ENCODE results near the gene ADGRG2. TPM values are rescaled to one million over a fixed set of nuclear protein-coding genes. Genes with fewer than 3 reads are reported as not detected.

ADGRG2 gene
- total and polyA plus RNA-seq, 7 donors, result 0.06 to 0.48 (median 0.21) TPM; not detected in 1

- intact Hi-C loops (cut with DNase I), result no loop called here
- no peak for DNase-seq
These were observed 30.5 kb upstream of the ADGRG2 start for GRCh38 chrX:19152762-19153161.

GRCh38 chrX:19137067-19137466, 14.8 kb upstream of the ADGRG2 start:
- intact Hi-C loops (cut with DNase I), result no loop called here
- DNase-seq (no peak), ATAC-seq (no peak)
- WGBS, 3 donors, result 34 to 40% (median 36%) methylated on average over 2 of the region's 2 CpGs
- Histone ChIP-seq H3K4me3 (no peak overlapping the region), H3K27ac (no peak overlapping the region), H3K27me3 (ENCODE audit: insufficient read depth in 3 of 3, low read length in 2 of 3) (peaks cover 0 to 10% (median 0%) of the 10 kb centered on the region in 3 donors), H3K36me3 (ENCODE audit: insufficient read depth in 1 of 2, low read depth in 1 of 2) (no peaks in the 10 kb centered on the region), H3K9me3 (no peaks in the 10 kb centered on the region), H3K4me1 (no peaks in the 10 kb centered on the region)
- TF ChIP-seq CTCF (IDR thresholded peaks at IDR 0.05), result no peak

More at GRCh38 chrX:19152762-19153161, 30.5 kb upstream of the ADGRG2 start:
- Histone ChIP-seq H3K9me3 (no peaks in the 10 kb centered on the region), H3K27me3 (ENCODE audit: insufficient read depth in 3 of 3, low read length in 2 of 3) (no peaks in the 10 kb centered on the region), H3K4me1 (no peaks in the 10 kb centered on the region), H3K27ac (no peak overlapping the region), H3K4me3 (no peak overlapping the region), H3K36me3 (ENCODE audit: insufficient read depth in 1 of 2, low read depth in 1 of 2) (no peaks in the 10 kb centered on the region)
- ATAC-seq, result no peak
- WGBS, 3 donors, result 63 to 79% (median 64%) methylated on average over 2 of the region's 2 CpGs
- no peak for TF ChIP-seq CTCF (IDR thresholded peaks at IDR 0.05)

GRCh38 chrX:19133784-19134183, 11.5 kb upstream of the ADGRG2 start:
- H3K27me3 ChIP-seq (ENCODE audit: insufficient read depth in 3 of 3, low read length in 2 of 3), result peaks cover 0 to 8% (median 0%) of the 10 kb centered on the region in 3 donors
- no peak for DNase-seq
- intact Hi-C loops (cut with DNase I), result no loop called here
- no peak for TF ChIP-seq CTCF (IDR thresholded peaks at IDR 0.05)
- no peaks in the 10 kb centered on the region for H3K9me3 ChIP-seq
- no peak overlapping the region for H3K4me3 ChIP-seq
- H3K27ac ChIP-seq, result no peak overlapping the region
- ATAC-seq, result no peak
- H3K4me1 ChIP-seq, result no peaks in the 10 kb centered on the region
- 70 to 82% (median 77%) methylated on average over 5 of the region's 5 CpGs for WGBS, 3 donors
- H3K36me3 ChIP-seq (ENCODE audit: insufficient read depth in 1 of 2, low read depth in 1 of 2), result no peaks in the 10 kb centered on the region

- 36 to 43% (median 39%) methylated on average over 2 of the region's 2 CpGs for WGBS, 3 donors
These were observed 11.0 kb upstream of the ADGRG2 start for GRCh38 chrX:19133231-19133630.

More at GRCh38 chrX:19133231-19133630, 11.0 kb upstream of the ADGRG2 start:
- DNase-seq, result no peak
- Histone ChIP-seq H3K27ac (no peak overlapping the region), H3K27me3 (ENCODE audit: insufficient read depth in 3 of 3, low read length in 2 of 3) (peaks cover 0 to 8% (median 0%) of the 10 kb centered on the region in 3 donors), H3K4me1 (no peaks in the 10 kb centered on the region), H3K4me3 (no peak overlapping the region), H3K36me3 (ENCODE audit: insufficient read depth in 1 of 2, low read depth in 1 of 2) (no peaks in the 10 kb centered on the region), H3K9me3 (no peaks in the 10 kb centered on the region)
- ATAC-seq, result no peak
- no peak for TF ChIP-seq CTCF (IDR thresholded peaks at IDR 0.05)
- intact Hi-C loops (cut with DNase I), result no loop called here

All from psoas muscle (tissue), 8 donors.